ENCODE results near the gene AK2.
"Not testable (repeated sequence)": the region's sequence is repeated elsewhere in the genome, so short reads cannot be mapped to it uniquely, and the experiment has no call there.

Gene AK2

DNA sequence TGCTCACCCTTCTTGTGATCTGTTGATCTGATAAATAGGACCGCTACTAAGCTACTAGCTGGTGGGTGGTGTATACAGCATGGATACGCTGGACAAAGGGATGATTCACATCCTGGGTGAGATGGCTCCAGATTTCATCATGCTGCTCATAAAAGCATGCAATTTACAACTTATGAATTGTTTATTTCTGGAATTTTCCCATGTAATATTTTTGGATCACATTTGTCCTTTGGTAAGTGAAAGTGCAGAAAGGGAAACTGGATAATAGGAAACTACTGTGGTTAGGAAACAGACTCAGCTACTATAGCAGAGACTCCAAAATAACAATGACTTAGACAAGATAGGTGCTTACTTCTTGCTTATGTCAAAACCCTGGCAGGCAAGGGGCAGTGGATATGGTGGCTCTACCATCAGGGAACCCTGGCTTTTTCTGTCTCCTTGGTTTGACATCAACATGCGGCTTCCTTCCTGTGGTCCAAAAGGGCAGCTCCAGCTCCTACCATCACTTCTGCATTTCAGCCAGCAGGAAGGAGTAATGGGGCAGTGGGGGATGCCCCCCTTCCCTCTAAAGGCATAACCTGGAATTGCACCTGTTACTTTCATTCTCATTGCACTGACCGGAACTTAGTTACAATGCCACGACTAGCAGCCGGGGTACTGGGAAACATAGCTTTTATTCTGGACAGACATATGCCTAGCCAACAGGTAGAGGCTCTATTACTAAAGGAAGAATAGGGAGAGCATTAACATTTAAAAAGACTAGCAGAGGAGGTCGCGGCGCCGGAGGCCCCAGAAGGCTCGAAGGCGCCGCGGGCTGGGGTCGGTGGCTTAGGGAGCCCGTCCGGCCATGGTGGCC lies 13.8 kb upstream of the AK2 start:
- DNase-seq: peak in 1 of 2 donors; percentile 41

DNA sequence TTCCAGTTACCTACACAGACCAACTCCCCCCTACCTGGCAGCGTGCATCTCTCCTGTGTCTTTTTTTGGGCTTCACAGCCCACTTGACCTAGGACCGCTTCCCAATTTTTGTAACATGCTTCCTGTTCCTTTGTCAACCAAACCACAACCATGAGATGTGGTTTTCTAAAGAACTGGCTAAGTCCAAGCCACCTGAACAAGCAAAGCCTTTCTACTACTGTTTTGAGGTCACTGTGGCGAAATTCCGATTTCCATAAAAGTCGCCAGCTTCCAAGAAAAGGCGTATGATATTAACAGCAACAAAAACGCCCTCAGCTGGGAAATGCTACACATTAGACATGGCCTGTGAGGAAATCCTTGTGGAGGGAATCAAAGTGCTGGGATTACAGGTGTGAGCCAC lies 12.7 kb upstream of the AK2 start:
- DNase-seq: no peak

DNA sequence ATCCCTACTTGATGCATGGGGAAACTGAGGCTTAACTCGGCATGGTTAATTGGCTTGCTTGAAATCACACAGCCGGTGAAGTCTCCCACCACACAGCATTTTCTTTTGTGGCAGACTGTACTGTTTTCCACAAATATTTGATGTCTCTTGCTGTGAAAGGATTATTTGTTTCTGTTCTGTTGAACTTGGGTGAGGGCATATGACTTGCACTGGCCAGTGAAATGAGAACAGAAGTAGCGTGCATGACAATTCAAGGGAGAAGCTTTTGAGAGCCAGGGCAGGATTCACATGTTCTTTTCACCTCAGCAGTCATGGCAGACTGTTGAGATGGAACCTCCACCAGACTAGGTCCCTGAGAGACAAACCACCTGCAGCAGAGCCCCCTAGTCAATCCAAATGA lies 11.7 kb upstream of the AK2 start:
- no peak for DNase-seq

DNA sequence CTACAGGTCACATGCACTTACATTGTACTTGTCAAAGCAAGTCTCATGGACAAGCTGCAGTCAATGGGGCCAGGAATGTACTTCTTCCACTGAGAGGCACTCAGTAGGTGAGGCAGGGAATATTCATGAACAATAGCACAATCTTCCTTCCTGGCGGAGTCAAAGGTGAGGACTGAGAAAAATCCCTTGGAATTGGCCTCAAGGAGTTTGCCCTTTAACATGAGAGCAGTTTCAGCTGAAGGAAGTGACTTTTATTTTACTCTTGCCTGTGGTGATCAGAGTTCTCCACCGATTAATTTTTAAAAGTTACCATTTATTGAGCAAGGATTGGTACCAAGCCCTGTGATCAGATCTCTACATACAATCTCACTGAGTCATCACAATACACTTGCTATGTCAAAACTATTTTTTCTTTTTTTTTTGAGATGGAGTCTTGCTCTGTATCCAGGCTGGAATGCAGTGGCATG lies 11.2 kb upstream of the AK2 start:
- DNase-seq: no peak

DNA sequence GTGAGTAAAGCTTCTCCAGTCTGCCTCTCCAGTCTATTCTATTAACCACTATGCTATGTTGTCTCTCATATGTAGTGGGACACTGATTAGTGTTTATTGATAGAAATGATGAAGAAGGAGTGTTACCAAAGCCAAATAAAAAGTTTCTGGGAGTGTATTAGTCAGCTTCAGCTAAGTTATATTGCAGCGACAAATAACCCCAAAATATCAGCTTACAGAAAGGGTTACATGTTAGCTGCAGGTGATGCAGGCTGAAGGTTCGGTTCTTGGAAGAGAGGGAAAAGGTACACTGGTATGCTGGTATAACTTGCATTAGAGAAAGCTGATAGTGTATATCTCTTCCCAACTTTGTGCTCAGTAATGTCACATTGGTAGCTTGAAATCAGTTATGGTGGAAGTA lies 10.6 kb upstream of the AK2 start:
- DNase-seq: no peak

DNA sequence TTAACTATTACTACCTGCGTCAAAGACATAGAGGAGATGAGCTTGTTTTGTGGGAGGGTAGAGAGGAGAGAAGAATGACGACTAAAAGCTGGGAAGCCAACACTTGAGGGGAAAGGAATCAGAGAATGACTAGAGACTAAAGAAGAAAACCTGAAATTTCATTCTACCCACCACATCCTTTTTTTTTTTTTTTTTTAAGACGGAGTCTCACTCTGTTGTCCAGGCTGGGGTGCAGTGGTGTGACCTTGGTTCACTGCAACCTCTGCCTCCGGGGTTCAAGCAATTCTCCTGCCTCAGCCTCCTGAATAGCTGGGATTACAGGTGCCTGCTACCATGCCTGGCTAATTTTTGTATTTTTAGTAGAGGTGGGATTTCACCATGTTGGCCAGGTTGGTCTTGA lies 9.6 kb upstream of the AK2 start:
- DNase-seq: not testable (repeated sequence)

DNA sequence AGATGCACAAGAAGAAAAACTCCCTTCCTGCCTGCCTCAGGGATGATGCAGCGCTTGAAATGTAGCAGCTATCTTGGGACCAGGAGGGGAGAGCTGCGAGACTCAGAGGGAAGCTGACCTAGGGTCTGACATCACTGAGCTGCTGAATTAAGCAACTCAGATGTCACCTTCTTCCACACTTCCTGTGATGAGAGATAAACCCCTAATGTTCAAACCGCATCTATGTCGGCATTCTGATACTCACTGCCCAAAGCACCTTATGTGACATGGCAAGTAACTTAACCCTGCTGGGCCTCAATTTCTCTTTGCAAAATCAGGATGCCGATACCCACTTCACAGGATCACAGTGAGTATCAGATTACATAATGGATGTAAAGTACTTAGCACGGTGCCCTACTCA lies 9.1 kb upstream of the AK2 start:
- DNase-seq: peak; percentile 50 to 52

DNA sequence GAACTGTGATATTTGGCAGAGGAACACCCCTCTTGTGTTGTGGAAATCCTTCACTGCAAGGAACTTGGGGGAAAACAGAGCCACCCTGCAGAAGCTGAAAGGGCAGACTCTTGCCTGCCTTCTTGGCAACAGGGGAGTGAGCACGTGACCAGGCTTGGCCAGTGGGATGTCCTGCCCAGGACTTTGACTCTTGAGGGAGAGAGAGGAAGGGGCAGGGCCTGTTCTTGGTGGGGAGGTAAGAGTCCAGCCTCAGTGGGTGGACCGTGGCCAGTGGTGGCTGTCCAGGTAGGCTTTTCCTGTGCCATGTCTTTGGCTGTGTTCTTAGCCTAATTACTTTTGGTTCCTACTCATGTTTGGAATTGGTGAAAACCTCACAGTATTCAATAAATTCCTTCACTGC lies 8.6 kb upstream of the AK2 start:
- no peak for DNase-seq

DNA sequence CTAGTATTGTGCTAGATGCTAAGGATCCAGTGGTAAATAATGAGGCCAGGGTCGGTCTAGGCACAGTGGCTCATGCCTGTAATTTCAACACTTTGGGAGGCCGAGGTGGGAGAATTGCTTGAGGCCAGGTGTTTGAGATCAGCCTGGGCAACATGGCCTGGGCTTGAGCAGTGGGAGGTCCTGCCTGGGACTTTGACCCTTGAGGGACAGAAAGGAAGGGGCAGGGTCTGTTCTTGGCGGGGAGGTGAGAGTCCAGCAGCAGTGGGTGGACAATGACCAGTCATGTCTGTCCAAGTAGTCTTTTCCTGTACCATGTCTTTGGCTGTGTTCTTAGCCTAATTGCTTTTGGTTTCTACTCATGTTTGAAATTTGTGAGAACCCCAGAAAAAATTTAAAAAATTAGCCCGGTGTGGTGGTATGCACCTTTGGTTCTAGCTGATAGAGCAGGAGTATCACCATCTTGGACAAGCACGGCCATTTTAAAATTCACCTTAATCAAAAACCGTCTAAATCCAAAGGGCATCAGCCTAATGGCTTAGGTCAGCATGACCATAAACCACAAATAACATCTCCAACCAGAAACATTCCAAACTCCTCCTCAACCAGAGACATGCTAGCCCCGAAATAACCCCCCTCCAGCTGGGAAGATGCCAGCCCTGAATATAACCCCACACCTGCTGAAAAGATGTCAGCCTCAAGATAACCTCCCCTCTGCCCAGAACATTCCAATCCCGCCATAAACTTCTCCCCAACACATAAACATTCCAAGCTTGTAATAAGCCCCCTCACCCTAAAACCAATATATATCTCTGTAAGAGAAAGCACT lies 6.8 kb upstream of the AK2 start:
- DNase-seq: no peak

DNA sequence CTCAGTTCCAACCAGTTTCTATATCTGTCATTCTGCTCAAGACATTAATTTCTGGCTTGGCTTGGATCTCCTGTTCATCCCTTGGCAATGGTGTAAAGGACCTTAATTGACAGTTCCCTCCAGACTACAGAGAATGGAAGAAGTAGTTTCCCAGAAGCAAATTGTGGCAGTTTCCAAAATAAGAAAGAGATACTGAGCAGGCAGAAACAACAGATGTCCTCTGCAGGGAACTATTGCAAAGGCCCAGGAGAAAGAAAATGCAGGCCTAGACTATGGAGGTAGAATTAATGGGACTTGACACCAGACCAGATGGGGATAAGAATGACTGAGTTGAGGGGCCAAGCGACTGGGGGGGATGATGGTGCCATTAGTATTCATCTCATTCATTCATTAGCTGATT lies 6.1 kb upstream of the AK2 start:
- no peak for DNase-seq

DNA sequence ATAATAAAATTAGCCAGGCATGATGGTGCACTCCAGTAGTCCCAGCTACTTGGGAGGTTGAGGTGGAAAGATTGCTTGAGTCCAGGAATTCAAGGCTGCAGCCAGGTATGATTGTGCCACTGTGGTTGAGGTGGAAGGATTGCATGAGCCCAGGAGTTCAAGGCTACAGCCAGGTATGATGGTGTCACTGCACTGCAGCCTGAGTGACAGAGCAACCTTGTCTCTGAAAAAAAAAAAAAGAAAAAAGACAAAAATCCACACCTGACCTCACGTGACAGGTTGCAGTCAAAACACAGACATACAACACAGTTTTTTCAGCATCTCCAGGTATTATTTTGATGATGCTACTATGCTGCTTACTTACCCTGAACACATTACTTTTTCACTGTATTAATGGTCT lies 4.3 kb upstream of the AK2 start:
- DNase-seq: no peak

DNA sequence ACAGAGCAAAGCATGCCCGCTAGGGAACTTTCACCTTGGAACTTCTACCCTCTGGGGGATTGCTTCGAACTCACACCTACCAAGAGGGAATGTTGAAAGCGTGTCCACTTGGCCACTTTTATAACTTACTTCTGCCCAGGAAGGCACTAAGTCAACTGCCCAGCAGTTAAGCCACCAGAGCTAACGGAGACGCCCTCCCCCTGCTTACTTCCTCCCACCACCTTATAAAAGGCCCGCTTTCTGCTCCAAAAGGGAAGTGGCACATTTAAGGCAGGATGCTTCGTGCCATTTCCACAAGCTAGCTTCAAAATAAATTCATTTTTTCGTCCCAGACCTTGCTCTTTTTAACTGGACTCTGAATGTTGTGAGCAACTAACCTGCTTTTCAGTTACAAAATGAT lies 3.2 kb upstream of the AK2 start:
- peak in 1 of 2 donors; percentile 38 for DNase-seq

DNA sequence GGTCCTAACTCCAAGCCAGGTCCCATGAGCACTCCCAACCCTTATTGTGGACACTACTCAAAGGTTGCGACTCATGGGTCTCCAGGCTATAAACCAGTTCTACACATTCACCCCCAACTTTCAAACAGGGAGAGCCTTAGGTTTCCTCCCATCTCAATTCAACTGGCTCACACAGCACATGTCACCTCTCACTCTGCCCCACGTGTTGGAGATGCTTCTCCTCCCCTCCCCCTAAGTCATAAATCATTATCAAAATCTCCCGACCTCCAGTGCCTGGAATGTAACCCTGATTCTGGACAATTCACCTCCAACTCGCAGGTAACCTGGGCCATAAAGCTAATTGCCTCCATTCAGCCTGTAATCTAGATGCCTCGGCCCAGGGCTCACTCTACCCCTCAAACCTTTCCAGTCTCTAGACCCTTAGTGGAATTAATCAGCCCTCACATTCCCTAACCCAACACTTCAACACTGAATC lies 595 bp downstream of the AK2 start:
- DNase-seq: no peak

DNA sequence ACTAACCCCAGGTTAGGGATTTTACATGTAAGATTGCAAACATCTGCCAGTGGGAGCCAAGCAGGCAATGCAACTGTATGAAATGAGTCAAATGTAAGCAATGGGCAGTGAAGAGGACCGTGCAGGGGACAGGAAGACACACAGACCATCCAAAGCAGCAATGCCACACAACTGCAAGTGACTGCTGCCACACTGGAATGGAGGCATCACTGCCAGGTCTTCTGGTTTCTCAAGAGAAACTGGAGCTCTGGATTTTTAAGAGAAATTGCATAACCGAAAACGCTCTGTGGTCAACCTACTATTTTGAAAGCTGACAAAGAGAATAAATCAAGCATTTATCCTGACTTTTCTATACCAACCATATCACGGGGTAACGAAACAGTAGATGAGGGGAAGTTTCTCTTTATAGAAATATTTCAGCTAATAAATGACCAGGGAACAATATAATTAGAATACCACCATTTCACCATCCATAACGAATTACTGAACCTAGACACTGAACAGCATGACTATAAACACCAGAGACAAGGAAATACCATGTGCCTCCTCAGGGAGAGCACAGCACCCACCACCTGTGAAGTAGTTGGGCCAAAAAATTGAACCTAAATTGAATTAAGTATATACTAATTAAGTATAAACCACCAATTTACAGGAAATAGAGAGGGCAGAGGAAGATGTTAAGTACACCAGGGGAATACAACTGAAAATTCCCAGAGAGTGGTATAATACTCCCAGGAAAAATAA lies 4.4 kb downstream of the AK2 start:
- no peak for DNase-seq

DNA sequence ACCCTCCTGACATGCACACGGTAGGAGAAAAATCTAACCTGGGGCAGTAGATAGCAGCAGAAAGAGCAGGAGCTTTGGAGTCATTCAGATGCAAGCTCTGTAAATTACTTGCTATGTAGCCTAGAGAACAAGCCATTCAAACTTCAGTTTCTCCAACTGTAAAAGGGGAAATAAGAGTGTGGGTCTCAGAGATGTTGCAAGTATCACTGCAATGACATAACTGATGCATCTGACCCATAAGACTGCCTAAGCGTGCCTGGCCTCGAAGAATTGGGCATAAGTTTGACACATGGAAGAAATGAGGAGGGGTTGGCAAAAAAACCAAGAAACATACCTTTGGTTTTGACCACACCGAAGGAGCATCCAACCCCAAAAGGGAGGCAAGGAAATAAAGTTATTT lies 5.2 kb downstream of the AK2 start:
- no peak for DNase-seq

DNA sequence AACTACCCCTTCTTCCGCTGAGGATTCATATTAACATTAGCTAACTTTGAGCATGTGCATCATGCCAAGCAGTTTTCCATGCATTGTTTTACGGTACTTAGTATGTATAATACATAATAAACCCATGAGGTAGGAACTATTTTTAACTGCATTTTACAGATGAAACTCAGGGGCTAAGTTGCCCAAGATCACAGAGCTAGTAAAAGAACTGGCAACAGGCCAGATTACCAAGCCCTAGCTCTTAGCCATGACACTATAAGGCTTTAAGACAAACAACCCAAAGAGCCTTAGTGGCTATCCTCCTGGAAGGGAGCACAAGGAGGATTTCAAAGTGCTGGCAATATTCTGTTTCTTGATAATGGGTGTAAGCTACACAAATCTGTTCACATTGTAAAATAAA lies 6.1 kb downstream of the AK2 start:
- DNase-seq: no peak

DNA sequence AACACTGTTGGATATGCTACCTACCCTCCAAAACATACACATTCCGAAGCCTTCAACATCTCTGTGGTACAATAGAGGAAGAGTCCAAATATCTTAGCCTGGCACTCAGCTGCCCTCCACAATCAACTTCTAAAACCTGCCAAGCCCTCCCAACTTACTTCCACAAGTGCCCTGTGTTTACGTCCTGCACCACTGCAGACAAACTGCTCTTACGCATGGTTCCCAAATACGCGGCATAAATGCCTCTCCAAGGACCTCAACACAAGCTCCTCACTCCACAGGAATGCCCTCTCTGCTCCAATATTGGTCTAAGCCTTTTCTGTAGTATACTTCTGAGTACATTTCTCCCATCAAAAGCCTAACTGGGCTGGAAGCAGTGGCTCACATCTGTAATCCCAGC lies 6.8 kb downstream of the AK2 start:
- no peak for DNase-seq

DNA sequence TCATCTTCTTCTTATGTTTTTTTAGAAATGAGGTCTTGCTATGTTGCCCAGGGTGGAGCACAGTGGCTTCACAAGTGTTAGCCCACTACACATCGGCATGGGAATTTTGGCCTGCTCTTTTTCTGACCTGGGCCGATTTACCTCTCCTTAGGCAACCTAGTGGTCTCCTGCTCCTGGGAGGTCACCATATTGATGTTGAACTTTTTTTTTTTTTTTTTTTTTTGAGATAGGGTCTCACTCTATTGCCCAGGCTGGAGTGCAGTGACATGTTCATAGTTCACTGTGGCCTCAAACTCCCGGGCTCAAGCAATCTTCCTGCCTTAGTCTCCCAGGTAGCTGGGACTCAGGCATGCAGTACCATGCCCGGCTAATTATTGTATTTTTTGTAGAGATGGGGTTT lies 7.5 kb downstream of the AK2 start:
- DNase-seq: no peak

DNA sequence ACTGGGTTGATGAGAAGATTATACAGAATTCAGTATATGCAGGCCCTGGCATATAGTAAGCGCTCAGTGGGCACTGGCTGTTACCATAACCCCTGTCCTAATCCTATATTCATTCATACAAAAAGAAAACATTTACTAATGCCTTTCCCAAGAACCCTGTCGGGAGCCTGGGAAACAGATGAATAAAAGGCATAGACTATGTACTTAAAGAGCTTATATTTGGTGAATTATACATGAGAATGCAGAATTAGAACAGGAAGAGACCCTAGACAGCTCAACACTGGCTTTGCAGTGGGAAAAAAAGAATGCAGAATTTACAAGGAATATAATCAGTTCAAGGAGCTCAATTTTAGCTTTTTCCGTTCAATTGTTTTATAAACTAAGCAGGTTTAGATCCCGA lies 10.9 kb downstream of the AK2 start:
- DNase-seq: no peak

DNA sequence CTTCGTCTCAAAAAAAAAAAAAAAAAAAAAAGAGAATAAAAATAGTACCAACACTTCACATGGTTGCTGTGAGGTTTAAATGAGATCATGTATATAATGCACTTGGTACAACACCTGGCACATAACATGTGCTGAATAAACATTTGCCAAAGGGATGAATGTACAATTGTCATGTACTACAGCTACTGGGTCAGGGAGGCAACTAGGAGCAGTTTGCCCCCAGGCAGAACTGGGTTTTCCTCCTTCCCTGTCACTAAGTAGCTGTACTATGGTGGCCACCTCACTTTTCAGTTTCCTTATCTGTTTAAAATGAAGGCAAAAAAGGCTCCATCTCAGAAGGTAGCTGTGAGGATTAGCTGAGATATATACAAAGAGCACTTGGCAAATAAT lies 11.5 kb downstream of the AK2 start:
- no peak for DNase-seq

DNA sequence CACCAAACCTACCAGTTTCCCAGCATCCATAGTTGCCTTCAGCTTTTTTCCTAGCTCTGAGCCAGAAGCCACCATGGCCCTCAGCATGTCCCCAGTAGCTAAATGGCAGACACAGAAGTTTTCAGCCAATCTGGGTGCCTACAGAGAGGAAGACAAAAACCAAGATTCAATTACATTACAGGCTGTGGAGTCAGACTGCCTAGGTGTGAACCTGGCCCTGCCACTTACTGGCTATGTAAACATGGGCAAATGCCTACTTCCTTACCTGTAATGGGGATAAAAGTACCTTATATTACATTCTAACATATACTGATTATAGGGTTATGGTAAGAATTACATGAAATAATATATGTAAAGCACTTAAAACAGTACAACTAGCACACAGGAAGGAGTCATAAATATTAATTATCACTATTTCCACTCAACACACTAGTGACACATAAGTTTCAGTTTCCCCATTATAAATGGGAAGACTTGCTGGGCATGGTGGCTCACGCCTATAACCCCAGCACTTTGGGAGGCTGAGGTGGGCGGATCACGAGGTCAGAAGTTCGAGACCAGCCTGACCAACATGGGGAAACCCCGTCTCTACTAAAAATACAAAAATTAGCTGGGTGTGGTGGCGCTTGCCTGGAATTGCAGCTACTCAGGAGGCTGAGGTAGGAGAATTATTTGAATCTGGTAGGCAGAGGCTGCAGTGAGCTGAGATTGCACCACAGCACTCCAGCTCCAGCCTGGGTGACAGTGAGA lies 12.1 kb downstream of the AK2 start:
- peak; percentile 15 to 26 for DNase-seq

DNA sequence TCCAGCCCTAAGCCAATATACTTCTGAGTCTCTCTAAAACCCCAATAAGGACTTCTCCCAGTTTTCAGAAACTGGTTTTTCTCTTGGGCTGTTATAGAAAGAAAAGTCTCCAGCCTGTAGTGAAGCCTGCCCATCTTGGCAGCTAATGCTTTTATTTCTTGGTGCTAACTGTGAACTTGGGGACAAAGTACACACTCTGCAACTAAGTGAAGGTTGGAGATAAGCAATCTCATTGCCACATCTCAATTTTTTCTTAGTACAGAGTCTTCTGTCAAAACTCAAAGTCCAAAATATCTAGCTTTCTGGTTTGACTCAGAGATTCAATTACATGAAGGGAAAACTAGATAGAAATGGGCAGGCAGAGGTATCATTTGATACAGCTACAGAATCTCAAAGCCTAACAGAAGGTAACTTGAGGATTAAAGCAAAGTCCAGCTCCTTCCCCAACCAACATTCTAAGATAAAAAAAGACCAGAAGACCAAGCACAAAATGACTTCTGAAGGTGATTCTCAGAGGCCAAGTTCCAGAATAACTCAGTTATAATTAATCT lies 14.0 kb downstream of the AK2 start:
- DNase-seq: no peak

Data from CD4-positive, alpha-beta T cell treated with Interleukin-1 beta for 1 hour (primary cell).